SU-DHL-6 (cell line): Measurements from ENCODE around the gene DNM2.

Experiments
- H2AFZ ChIP-seq: fragments of 200-600 bp; sonication (generic); 2 replicates; pipeline ENCODE4 v1.6.1; 2014; ENCODE audit warnings: low read depth, mild to moderate bottlenecking, moderate library complexity, mixed read lengths, antibody characterized with exemption, low read length; ENCODE audit not compliant: severe bottlenecking
- H3F3A ChIP-seq: fragments of 200-600 bp; shearing (Covaris generic); 2 replicates; pipeline ENCODE4 v1.6.0; 2016; ENCODE audit warnings: antibody characterized with exemption, mild to moderate bottlenecking; ENCODE audit not compliant: insufficient read depth
- H3K27ac ChIP-seq: fragments of 200-600 bp; sonication (generic); 2 replicates; pipeline ENCODE4 v1.5.1; 2016; ENCODE audit warnings: low read depth, mild to moderate bottlenecking, low read length, moderate library complexity, mixed read lengths
- H3K27me3 ChIP-seq: fragments of 200-600 bp; sonication (generic), shearing (Covaris generic); 2 replicates; pipeline ENCODE4 v1.6.0; 2014; ENCODE audit warnings: mild to moderate bottlenecking, low read length
- H3K36me3 ChIP-seq: fragments of 200-600 bp; sonication (generic); 2 replicates; pipeline ENCODE4 v1.6.1; 2014; ENCODE audit warnings: mild to moderate bottlenecking, low read length, mixed read lengths
- H3K4me2 ChIP-seq: fragments of 300-600, 200-600 bp; shearing (Covaris generic), sonication (generic); 2 replicates; pipeline ENCODE4 v1.6.0; 2014; ENCODE audit warnings: low read length, low read depth, mild to moderate bottlenecking; ENCODE audit not compliant: poor library complexity, severe bottlenecking
- H3K4me3 ChIP-seq: fragments of 200-600 bp; sonication (generic); 2 replicates; pipeline ENCODE4 v1.5.1; 2014; ENCODE audit warnings: antibody characterized with exemption, low read length, mild to moderate bottlenecking, mixed read lengths; ENCODE audit not compliant: insufficient read depth, poor library complexity, severe bottlenecking
- H3K79me2 ChIP-seq: fragments of 200-600 bp; sonication (generic); 2 replicates; pipeline ENCODE4 v1.6.1; 2014; ENCODE audit warnings: mild to moderate bottlenecking, low read length, moderate library complexity; ENCODE audit not compliant: insufficient read depth
- H3K9ac ChIP-seq: fragments of 200-600 bp; sonication (generic); 2 replicates; pipeline ENCODE4 v1.7.0; 2014; ENCODE audit warnings: mild to moderate bottlenecking, low read length
- H3K9me2 ChIP-seq: fragments of 200-600 bp; sonication (generic); replicated peaks from 2 replicates; pipeline ENCODE4 v1.6.1; 2014; ENCODE audit warnings: low read length; ENCODE audit not compliant: insufficient read depth
- H3K9me3 ChIP-seq: fragments of 200-600 bp; sonication (generic); 2 replicates; pipeline ENCODE4 v1.6.1; 2014; ENCODE audit warnings: low read length, mixed read lengths; ENCODE audit not compliant: insufficient read depth
- H4K20me1 ChIP-seq: fragments of 200-600 bp; sonication (generic); 2 replicates; pipeline ENCODE4 v1.6.1; 2014; ENCODE audit warnings: low read depth, mild to moderate bottlenecking, antibody characterized with exemption, low read length, moderate library complexity, mixed read lengths
- CTCF ChIP-seq: fragments of 200-600 bp; sonication (generic); IDR thresholded peaks from one replicate; pipeline ENCODE4 v1.5.1; 2017; ENCODE audit warnings: antibody characterized with exemption, mild to moderate bottlenecking, low read length, moderate library complexity; ENCODE audit not compliant: insufficient read depth, poor library complexity, severe bottlenecking
- EZH2phosphoT487 ChIP-seq: fragments of 200-600 bp; sonication (generic), shearing (Covaris generic); conservative IDR thresholded peaks from 2 replicates; pipeline ENCODE4 v1.6.1; 2018; ENCODE audit warnings: mild to moderate bottlenecking, antibody characterized with exemption, low read length, moderate library complexity, mixed read lengths

DNM2 gene

GRCh38 chr19:10800488-10800887 lies 82.6 kb downstream of the DNM2 start:
- no peak overlapping the region for H2AFZ ChIP-seq
- no peak for TF ChIP-seq EZH2phosphoT487
- TF ChIP-seq CTCF, result no peak
- H3K9me2 ChIP-seq, result no peaks in the 10 kb centered on the region
- H3K4me3 ChIP-seq, result no peak overlapping the region
- H3K36me3 ChIP-seq, result no peaks in the 10 kb centered on the region
- H3K79me2 ChIP-seq, result no peaks in the 10 kb centered on the region
- H3F3A ChIP-seq, result no peaks in the 10 kb centered on the region
- no peaks in the 10 kb centered on the region for H3K9me3 ChIP-seq
- no peaks in the 10 kb centered on the region for H4K20me1 ChIP-seq
- no peaks in the 10 kb centered on the region for H3K27me3 ChIP-seq
- no peak overlapping the region for H3K27ac ChIP-seq
- no peak overlapping the region for H3K9ac ChIP-seq
- H3K4me2 ChIP-seq, result no peak overlapping the region

GRCh38 chr19:10802479-10802878 lies 84.6 kb downstream of the DNM2 start:
- Histone ChIP-seq H4K20me1 (no peaks in the 10 kb centered on the region), H3K79me2 (no peaks in the 10 kb centered on the region), H3F3A (no peaks in the 10 kb centered on the region), H3K36me3 (no peaks in the 10 kb centered on the region), H3K9ac (no peak overlapping the region), H2AFZ (no peak overlapping the region), H3K4me3 (no peak overlapping the region), H3K9me2 (no peaks in the 10 kb centered on the region), H3K9me3 (no peaks in the 10 kb centered on the region), H3K4me2 (no peak overlapping the region), H3K27ac (no peak overlapping the region), H3K27me3 (no peaks in the 10 kb centered on the region)
- no peak for TF ChIP-seq EZH2phosphoT487
- no peak for TF ChIP-seq CTCF

DNA sequence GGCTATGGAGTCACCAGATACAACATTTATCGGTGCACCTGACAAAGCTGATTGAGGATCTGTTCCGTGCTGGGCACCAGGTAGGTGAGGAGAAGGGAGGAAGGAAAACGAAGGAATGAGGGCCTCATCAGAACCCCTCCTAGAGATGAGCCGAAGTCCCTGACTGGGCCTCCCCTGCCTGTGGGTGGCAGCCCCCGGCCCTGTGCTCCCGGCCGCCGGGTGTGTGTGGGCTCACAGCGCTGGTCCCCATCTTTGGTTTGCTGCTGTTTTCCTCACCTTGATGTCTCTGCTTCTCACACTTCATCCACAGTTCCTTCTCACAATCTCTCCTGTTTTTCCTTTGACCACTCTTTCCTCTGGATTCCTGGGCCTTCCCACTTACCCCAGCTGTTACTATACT lies 85.4 kb downstream of the DNM2 start:
- H3K4me2 ChIP-seq, result no peak overlapping the region
- no peaks in the 10 kb centered on the region for H3K9me3 ChIP-seq
- H3F3A ChIP-seq, result no peaks in the 10 kb centered on the region
- H3K36me3 ChIP-seq, result no peaks in the 10 kb centered on the region
- no peak overlapping the region for H3K4me3 ChIP-seq
- TF ChIP-seq CTCF (no peak), EZH2phosphoT487 (no peak)
- no peaks in the 10 kb centered on the region for H3K9me2 ChIP-seq
- H3K27me3 ChIP-seq, result no peaks in the 10 kb centered on the region
- no peak overlapping the region for H3K9ac ChIP-seq
- H4K20me1 ChIP-seq, result no peaks in the 10 kb centered on the region
- H2AFZ ChIP-seq, result no peak overlapping the region
- H3K27ac ChIP-seq, result no peak overlapping the region
- H3K79me2 ChIP-seq, result no peaks in the 10 kb centered on the region
